HepG2 (cell line): Measurements from ENCODE around the gene HSF2BP. TPM values are rescaled to one million over a fixed set of nuclear protein-coding genes. Genes with fewer than 3 reads are reported as not detected.
A peak's percentile ranks its signal among the peaks of the same experiment; 100 is the strongest.

Source experiments
- ATAC-seq: fragments of 200-7000 bp; cut with Tn5 transposase; 3 replicates; pipeline ENCODE4 v1.9.1; 2020; ENCODE audit warnings: mild to moderate bottlenecking, moderate library complexity
- BruUV-seq: library from RNA; stranded (reverse); fragments of 400-500 nt; replicated peaks from 2 replicates; lab custom pipeline; 2021; lab: Mats Ljungman, UMichigan
- CTCF ChIA-PET: fragments of 300-600 bp; formaldehyde crosslinking; extraction: SDS; loops from one replicate; lab custom pipeline; 2021; ENCODE audit warnings: low total read pairs, inconsistent platforms, low intra/inter-chr PET ratio; lab: Yijun Ruan, JAX
- POLR2A ChIA-PET: fragments of 350-600 bp; sonication (Branson Sonifier 250); formaldehyde crosslinking; loops from one replicate; lab custom pipeline; 2020; ENCODE audit warnings: antibody characterized with exemption, inconsistent platforms; lab: Yijun Ruan, JAX
- DNase-seq: peaks from one replicate; pipeline ENCODE4 v3.0.0-alpha.2; 2015; ENCODE audit warnings: low spot score
- FAIRE-seq: peaks from 3 replicates; lab custom pipeline; 2011; peaks lifted over from hg19 to GRCh38; lab: Jason Lieb, UNC
- H2AFZ ChIP-seq: one replicate; pipeline ENCODE4 v1.6.1; 2011; ENCODE audit warnings: low read length, inconsistent platforms
- H3K27ac ChIP-seq: fragments of 300-600 bp; 3 replicates; pipeline ENCODE4 v1.8.0; 2011; ENCODE audit warnings: mixed run types, mild to moderate bottlenecking, mixed read lengths, low read length, inconsistent platforms; ENCODE audit not compliant: insufficient read depth; ENCODE audit errors: extremely low read length
- H3K27me3 ChIP-seq, 2 experiments: fragments of 200-600 bp in 1 of 2; 2 replicates in 1 of 2; 3 replicates in 1 of 2; pipeline versions ENCODE4 v1.6.0 to v1.8.0; 2011; ENCODE audit warnings: low read length in 2 of 2, mild to moderate bottlenecking in 2 of 2, moderate library complexity in 2 of 2, inconsistent platforms in 1 of 2; ENCODE audit not compliant: insufficient read depth in 2 of 2, control insufficient read depth in 1 of 2
- H3K36me3 ChIP-seq, 2 experiments: fragments of 200-600 bp in 1 of 2; replicated peaks in 1 of 2; 2 replicates in 1 of 2; 3 replicates in 1 of 2; pipeline versions ENCODE4 v1.5.1 to v1.8.0; 2011; ENCODE audit warnings: low read length in 2 of 2, inconsistent platforms in 1 of 2; ENCODE audit not compliant: insufficient read depth in 2 of 2, control insufficient read depth in 1 of 2
- H3K4me1 ChIP-seq: 2 replicates; pipeline ENCODE4 v1.5.1; 2012; ENCODE audit warnings: low read length, inconsistent platforms; ENCODE audit not compliant: insufficient read depth
- H3K4me2 ChIP-seq: 2 replicates; pipeline ENCODE4 v1.6.0; 2011; ENCODE audit warnings: low read depth, low read length, inconsistent platforms
- H3K4me3 ChIP-seq, 3 experiments: fragments of 200-600 bp in 1 of 3; sonication (generic), shearing (Covaris generic) in 1 of 3; replicated peaks in 1 of 3; 2 replicates each; pipeline ENCODE4 v1.5.1; 2011 to 2016; ENCODE audit warnings: low read length in 3 of 3, inconsistent platforms in 2 of 3, low read depth in 2 of 3, mild to moderate bottlenecking in 2 of 3, control low read depth in 1 of 3, mixed read lengths in 1 of 3; ENCODE audit not compliant: insufficient read depth in 1 of 3
- H3K79me2 ChIP-seq: one replicate; pipeline ENCODE4 v1.6.1; 2011; ENCODE audit warnings: low read length, inconsistent platforms; ENCODE audit not compliant: insufficient read depth
- H3K9ac ChIP-seq: 2 replicates; pipeline ENCODE4 v1.6.0; 2011; ENCODE audit warnings: mild to moderate bottlenecking, low read depth, low read length, inconsistent platforms; ENCODE audit not compliant: insufficient read depth
- H3K9me3 ChIP-seq: 2 replicates; pipeline ENCODE4 v1.5.1; 2012; ENCODE audit warnings: mild to moderate bottlenecking, low read length
- H4K20me1 ChIP-seq: 2 replicates; pipeline ENCODE4 v1.6.0; 2011; ENCODE audit warnings: inconsistent platforms, mild to moderate bottlenecking, low read length, moderate library complexity; ENCODE audit not compliant: insufficient read depth
- AGO2 ChIP-seq: fragments of 200-400 bp; formaldehyde crosslinking; optimal IDR thresholded peaks from 2 replicates; pipeline ENCODE3; 2017; ENCODE audit warnings: mild to moderate bottlenecking, low read depth, low read length, moderate library complexity
- BCL6 ChIP-seq: IDR thresholded peaks from 2 replicates; pipeline ENCODE4 v1.6.1; 2016; ENCODE audit warnings: missing genetic modification reagents, missing compliant biosample characterization
- HNRNPL ChIP-seq: fragments of 200-400 bp; formaldehyde crosslinking; IDR thresholded peaks from 2 replicates; pipeline ENCODE4 v1.6.1; 2017; ENCODE audit warnings: mild to moderate bottlenecking, low read depth, low read length
- KMT2A ChIP-seq: sonication (generic); formaldehyde crosslinking; IDR thresholded peaks from 2 replicates; pipeline ENCODE4 v1.4.0; 2020; ENCODE audit warnings: missing genetic modification reagents
- ZFP37 ChIP-seq: sonication (generic); formaldehyde crosslinking; IDR thresholded peaks from 2 replicates; pipeline ENCODE4 v1.4.0; 2020; ENCODE audit warnings: missing genetic modification reagents, borderline replicate concordance
- ZNF12 ChIP-seq: sonication (generic); formaldehyde crosslinking; IDR thresholded peaks from 2 replicates; pipeline ENCODE4 v1.5.0; 2020; ENCODE audit warnings: missing genetic modification reagents
- WGBS: methylation state at CpG from one replicate; pipeline ENCODE4 v1.1.6; 2017; ENCODE audit warnings: low lambda C conversion rate; 5-methylcytosine and 5-hydroxymethylcytosine counted together
- in situ Hi-C: cut with HindIII; loops from 2 replicates; pipeline ENCODE4 v1.10.0; 2017; ENCODE audit warnings: low pct_unique_long_range_greater_than_20kb; ENCODE audit not compliant: extremely low pct_ligation_motif_present
- intact Hi-C: fragments of 100-400 bp; cut with micrococcal nuclease; formaldehyde crosslinking; loops from one replicate; pipeline ENCODE4 v1.10.0; 2022; ENCODE audit not compliant: unreplicated experiment
- polyA plus RNA-seq, 8 experiments: library from polyadenylated mRNA; depleted of rRNA in 3 of 8; stranded (reverse) in 7 of 8; unstranded in 1 of 8; fragments of >200 nt; fragmentation: Illumina TruSeq in 4 of 8; extraction: Trizol in 4 of 8; gene quantifications; 2 replicates each; pipeline versions ENCODE4 v1.2.1 to v1.2.3, GENCODE V29; 2011 to 2016; ENCODE audit warnings: low read depth in 4 of 8, missing spikeins in 1 of 8, mixed read lengths in 1 of 8; ENCODE audit not compliant: insufficient read depth in 1 of 8
- total RNA-seq, 5 experiments: library from RNA; depleted of rRNA; stranded (reverse); fragments of >200 nt; fragmentation: Illumina TruSeq; extraction: Trizol; gene quantifications; 2 replicates each; pipeline ENCODE4 v1.2.3, GENCODE V29; 2016; ENCODE audit warnings: low read depth in 1 of 5
- TF ChIP-seq, protein P1 (sequence below): sonication (generic); formaldehyde crosslinking; IDR thresholded peaks from 2 replicates; pipeline ENCODE4 v1.5.1; 2020; ENCODE audit warnings: mild to moderate bottlenecking, missing genetic modification reagents, moderate library complexity

Gene HSF2BP
- total and polyA plus RNA-seq, 2 of the 13 experiments (the other 11 are each of a cell fraction or from before 2014, with no cell fraction given) = 0.67 to 2.2 TPM

DNA sequence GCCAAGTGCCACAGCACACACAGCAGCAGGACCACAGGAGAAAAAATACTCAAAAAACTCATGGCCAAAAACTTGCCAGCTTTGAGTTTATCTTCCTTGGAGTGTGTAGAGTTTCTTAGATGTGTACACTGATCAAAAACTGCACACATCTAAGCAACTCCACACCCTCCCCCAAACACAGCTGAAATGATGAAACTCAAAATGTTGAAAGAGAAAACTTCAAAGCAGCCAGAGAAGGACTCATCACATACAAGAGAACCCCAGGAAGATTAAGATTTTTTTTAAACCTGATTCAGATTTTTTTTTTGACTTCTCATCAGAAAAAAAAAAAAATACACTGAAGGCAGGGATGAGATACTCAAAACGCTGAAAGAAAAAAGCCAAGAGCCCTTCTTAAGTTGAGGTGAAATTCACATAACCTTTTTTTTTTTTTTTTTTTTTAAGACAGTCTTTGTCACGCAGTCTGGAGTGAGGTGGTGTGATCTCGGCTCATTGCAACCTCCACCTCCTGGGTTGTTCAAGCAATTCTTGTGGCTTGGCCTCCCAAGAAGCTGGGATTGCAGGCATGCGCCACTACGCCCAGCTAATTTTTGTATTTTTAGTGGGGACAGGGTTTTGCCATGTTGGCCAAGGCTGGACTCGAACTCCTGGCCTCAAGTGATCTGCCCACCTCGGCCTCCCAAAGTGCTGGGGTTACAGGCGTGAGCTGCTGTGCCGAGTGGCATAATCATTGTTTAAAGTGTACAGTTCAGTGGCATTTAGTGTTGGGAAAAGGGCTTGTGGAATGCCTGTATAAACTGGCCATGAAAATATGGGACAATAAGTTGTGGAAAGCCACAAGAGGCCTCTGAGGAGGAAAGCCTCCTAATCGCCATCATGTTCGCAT is 38.7 kb upstream of the HSF2BP start (continued):
- TF ChIP-seq ZNF12 (CRISPR knock-in tag) (0 out of 2 replicates have a peak, but pooled peaks have one; percentile 32), BCL6 (CRISPR knock-in tag) (peak; percentile 53; the same call in 1 of the 2 replicates), KMT2A (CRISPR knock-in tag) (no peak)

DNA sequence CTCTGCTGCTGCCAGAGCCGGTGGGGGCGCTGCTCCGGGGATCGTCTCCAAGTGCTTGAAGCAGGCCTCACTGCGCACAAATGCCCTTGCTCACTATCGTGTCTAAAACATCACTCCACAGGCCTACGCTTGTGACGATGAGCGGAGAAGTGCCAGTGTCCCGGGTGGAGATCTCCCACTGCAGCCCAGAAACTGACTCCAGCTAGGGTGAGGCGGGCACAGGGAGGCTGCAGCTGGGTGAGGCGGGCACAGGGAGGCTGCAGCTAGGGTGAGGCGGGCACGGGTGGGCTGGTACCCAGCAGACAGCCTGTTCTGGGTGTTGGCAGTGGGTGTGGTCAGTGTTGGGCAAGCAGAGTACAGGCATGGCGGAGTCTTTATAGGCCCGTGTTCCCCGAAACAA is 36.9 kb upstream of the HSF2BP start:
- TF ChIP-seq ZFP37 (CRISPR knock-in tag) (no peak), HNRNPL (peak; percentile 79), AGO2 (peak; percentile 75)
- TF ChIP-seq, protein P1, sequence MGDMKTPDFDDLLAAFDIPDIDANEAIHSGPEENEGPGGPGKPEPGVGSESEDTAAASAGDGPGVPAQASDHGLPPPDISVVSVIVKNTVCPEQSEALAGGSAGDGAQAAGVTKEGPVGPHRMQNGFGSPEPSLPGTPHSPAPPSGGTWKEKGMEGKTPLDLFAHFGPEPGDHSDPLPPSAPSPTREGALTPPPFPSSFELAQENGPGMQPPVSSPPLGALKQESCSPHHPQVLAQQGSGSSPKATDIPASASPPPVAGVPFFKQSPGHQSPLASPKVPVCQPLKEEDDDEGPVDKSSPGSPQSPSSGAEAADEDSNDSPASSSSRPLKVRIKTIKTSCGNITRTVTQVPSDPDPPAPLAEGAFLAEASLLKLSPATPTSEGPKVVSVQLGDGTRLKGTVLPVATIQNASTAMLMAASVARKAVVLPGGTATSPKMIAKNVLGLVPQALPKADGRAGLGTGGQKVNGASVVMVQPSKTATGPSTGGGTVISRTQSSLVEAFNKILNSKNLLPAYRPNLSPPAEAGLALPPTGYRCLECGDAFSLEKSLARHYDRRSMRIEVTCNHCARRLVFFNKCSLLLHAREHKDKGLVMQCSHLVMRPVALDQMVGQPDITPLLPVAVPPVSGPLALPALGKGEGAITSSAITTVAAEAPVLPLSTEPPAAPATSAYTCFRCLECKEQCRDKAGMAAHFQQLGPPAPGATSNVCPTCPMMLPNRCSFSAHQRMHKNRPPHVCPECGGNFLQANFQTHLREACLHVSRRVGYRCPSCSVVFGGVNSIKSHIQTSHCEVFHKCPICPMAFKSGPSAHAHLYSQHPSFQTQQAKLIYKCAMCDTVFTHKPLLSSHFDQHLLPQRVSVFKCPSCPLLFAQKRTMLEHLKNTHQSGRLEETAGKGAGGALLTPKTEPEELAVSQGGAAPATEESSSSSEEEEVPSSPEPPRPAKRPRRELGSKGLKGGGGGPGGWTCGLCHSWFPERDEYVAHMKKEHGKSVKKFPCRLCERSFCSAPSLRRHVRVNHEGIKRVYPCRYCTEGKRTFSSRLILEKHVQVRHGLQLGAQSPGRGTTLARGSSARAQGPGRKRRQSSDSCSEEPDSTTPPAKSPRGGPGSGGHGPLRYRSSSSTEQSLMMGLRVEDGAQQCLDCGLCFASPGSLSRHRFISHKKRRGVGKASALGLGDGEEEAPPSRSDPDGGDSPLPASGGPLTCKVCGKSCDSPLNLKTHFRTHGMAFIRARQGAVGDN (CRISPR knock-in tag) = peak; percentile 30; the same call in 1 of the 2 replicates
- ChIA-PET CTCF (no interaction called here), POLR2A (interaction anchor here (2.3 kb wide), 1 partner anchor 33 kb away, joined by 6 read pairs; no protein-coding TSS in a partner anchor)
- in situ Hi-C loops (no loop called here), intact Hi-C loops (no loop called here)
- Histone ChIP-seq H3K9me3 (no peaks in the 10 kb centered on the region), H3K36me3 (peaks cover 16 to 39% of the 10 kb centered on the region in 2 experiments), H3K79me2 (no peaks in the 10 kb centered on the region), H3K9ac (no peak overlapping the region), H3K4me1 (peaks cover 48% of the 10 kb centered on the region), H3K4me3 (no peak overlapping the region), H3K4me2 (no peak overlapping the region), H3K27ac (no peak overlapping the region), H4K20me1 (no peaks in the 10 kb centered on the region), H2AFZ (no peak overlapping the region), H3K27me3 (no peaks in the 10 kb centered on the region)
- no peak for DNase-seq
- ATAC-seq = no peak
- FAIRE-seq = no peak
- 99% methylated on average over 16 of the region's 17 CpGs for WGBS
- no TSS peak for BruUV-seq
